ENCODE data around the gene PHPT1. TPM values are rescaled to one million over a fixed set of nuclear protein-coding genes. Genes with fewer than 3 reads are reported as not detected.

The PHPT1 gene
- total RNA-seq: 109 and 152 TPM in 2 replicates

GRCh38 chr9:136849038-136849959 lies at the start of gene PHPT1:
PHPT1 (plus strand) TSS chr9:136849409; CDS start chr9:136849431, 22 bp downstream.

GRCh38 chr9:136807281-136808074 lies 41.7 kb upstream of the PHPT1 start, which contains the start of gene RABL6:
RABL6 (plus strand) TSS chr9:136807948; CDS start chr9:136808197, 249 bp downstream.

GRCh38 chr9:136842380-136842948 lies 6.7 kb upstream of the PHPT1 start, which contains the start of gene AJM1:
AJM1 (plus strand) TSS chr9:136842478; CDS start chr9:136844415, 1,937 bp downstream.

DNA sequence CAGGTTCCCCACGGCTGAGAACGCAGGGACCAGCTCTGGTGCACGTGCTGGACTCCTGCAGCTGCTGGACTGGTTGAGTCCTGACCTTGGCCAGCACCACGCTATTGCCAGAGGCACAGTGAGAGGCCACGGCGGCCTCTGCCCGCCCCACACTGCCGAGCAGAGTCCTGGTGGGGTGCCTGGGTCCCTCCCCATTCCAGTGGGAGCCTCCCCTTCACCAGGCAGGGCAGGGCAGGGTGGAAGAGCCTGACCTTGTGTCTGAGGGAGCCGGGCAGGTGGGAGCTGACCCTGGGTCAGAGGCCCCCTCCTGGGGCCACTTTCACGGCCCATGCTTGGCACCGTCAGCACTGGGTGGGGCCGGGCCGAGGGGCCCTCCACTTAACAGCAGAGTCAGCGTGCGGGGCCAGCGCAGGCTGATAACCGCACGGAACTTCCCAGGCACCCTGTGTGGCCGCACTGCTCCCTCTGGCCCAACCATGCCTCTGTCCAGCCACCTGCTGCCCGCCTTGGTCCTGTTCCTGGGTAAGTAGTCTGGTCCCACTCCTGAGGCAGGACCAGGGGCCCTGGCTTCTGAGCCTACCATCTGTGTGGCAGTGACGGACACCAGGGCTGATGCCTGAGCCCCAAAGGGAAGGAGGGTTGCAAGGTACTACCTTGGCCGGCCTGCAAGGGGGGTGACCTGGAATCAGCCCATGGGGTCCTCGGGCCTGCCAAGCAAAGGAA lies 2.9 kb downstream of the PHPT1 start, which contains the start of gene MAMDC4:
Gene MAMDC4 (plus strand): TSS at position 406 of the 723 bp plus-strand sequence. CDS start 71 bp downstream, at position 477.

DNA sequence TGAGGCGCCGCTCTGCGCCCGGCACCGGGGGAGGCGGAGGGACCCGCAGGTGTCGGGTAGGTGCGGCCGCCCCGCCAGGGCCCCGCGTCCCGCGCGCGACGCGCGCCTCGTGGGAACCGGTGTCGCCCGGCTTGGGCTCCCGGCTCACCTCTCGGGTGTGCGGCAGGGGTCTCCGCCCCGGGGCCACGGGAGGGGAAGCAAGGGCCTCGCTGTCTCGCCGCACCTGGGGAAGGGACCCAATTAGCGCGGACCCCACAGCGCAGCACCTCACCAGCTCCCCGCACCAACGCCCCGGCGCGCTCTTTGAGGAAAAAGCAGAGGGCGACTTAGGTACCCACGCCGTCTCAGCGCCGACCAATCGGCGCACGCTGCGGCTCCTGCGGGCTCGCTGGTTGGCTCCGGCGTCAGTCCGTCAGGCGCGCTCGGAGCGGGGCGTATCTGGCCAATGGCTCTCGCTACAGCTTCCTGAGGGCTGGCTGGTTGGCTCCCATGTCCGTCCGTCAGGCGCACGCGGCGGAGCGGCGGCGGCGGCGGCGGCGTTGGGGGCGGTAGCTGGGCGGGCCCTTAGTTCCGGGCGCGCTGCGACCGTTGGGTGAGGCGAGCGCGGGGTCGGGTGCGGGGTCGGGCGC lies 36.9 kb downstream of the PHPT1 start, which contains the start of gene TRAF2:
Gene TRAF2 (plus strand): TSS at position 567 of the 629 bp plus-strand sequence. CDS start 12,225 bp downstream, outside the sequence.

Other genes starting within 250 kb of the PHPT1 start
- gene EGFL7, start 186.5 kb upstream of the PHPT1 start, total RNA-seq: 20.4 and 27.0 TPM in 2 replicates
- gene AGPAT2, start 162.0 kb upstream of the PHPT1 start, total RNA-seq: 59.6 and 67.2 TPM in 2 replicates
- 8.3 and 18.1 TPM in 2 replicates for gene DIPK1B, start 136.8 kb upstream of the PHPT1 start, total RNA-seq
- gene LCN10, start 106.5 kb upstream of the PHPT1 start, total RNA-seq: not detected in 2 replicates
- not detected in 2 replicates for gene LCN6, start 100.9 kb upstream of the PHPT1 start, total RNA-seq
- not detected in 2 replicates for gene LCN8, start 91.2 kb upstream of the PHPT1 start, total RNA-seq
- not detected in 2 replicates for gene LCN15, start 84.9 kb upstream of the PHPT1 start, total RNA-seq
- gene TMEM141, start 58.1 kb upstream of the PHPT1 start, total RNA-seq: 82.4 and 97.8 TPM in 2 replicates
- gene CCDC183, start 53.1 kb upstream of the PHPT1 start, total RNA-seq: 0.25 TPM in 1 of 2 replicates, not detected in the other
- gene RABL6, start 41.5 kb upstream of the PHPT1 start, total RNA-seq: 117 and 144 TPM in 2 replicates
- 0.81 and 1.5 TPM in 2 replicates for gene AJM1, start 6.9 kb upstream of the PHPT1 start, total RNA-seq
- gene MAMDC4, start 2.9 kb downstream of the PHPT1 start, total RNA-seq: 1.8 and 3.2 TPM in 2 replicates
- 325 and 364 TPM in 2 replicates for gene EDF1, start 16.9 kb downstream of the PHPT1 start, total RNA-seq
- 10.9 and 22.7 TPM in 2 replicates for gene TRAF2, start 37.1 kb downstream of the PHPT1 start, total RNA-seq
- gene FBXW5, start 95.3 kb downstream of the PHPT1 start, total RNA-seq: 150 and 168 TPM in 2 replicates
- gene C8G, start 95.8 kb downstream of the PHPT1 start, total RNA-seq: not detected in 2 replicates
- gene LCN12, start 102.9 kb downstream of the PHPT1 start, total RNA-seq: 1.6 TPM in 1 of 2 replicates, not detected in the other
- gene PTGDS, start 128.1 kb downstream of the PHPT1 start, total RNA-seq: 4.2 and 463 TPM in 2 replicates
- gene LCNL1, start 133.6 kb downstream of the PHPT1 start, total RNA-seq: 2.5 TPM in 1 of 2 replicates, not detected in the other
- 49.2 and 65.2 TPM in 2 replicates for gene PAXX, start 143.0 kb downstream of the PHPT1 start, total RNA-seq
- gene CLIC3, start 147.2 kb downstream of the PHPT1 start, total RNA-seq: 16.5 and 47.4 TPM in 2 replicates
- 7.7 and 44.4 TPM in 2 replicates for gene ABCA2, start 178.8 kb downstream of the PHPT1 start, total RNA-seq
- not detected in 2 replicates for gene FUT7, start 182.7 kb downstream of the PHPT1 start, total RNA-seq
- gene NPDC1, start 196.8 kb downstream of the PHPT1 start, total RNA-seq: 44.0 and 65.8 TPM in 2 replicates
- gene ENTPD2, start 204.7 kb downstream of the PHPT1 start, total RNA-seq: not detected in 2 replicates
- gene SAPCD2, start 221.1 kb downstream of the PHPT1 start, total RNA-seq: 3.5 and 52.6 TPM in 2 replicates
- gene UAP1L1, start 228.1 kb downstream of the PHPT1 start, total RNA-seq: 6.4 and 13.4 TPM in 2 replicates
- 72.8 and 125 TPM in 2 replicates for gene MAN1B1, start 237.6 kb downstream of the PHPT1 start, total RNA-seq